Keratinocyte (primary cell): ENCODE measurements around the gene STARD3. TPM values are rescaled to one million over a fixed set of nuclear protein-coding genes. Genes with fewer than 3 reads are reported as not detected.

ENCODE experiments used
- DNase-seq: peaks from one replicate; pipeline ENCODE4 v3.0.0-alpha.2; 2011; ENCODE audit warnings: low read depth, missing footprints, low spot score
- FAIRE-seq: peaks from 2 replicates; lab custom pipeline; 2011; peaks lifted over from hg19 to GRCh38; lab: Jason Lieb, UNC
- H2AFZ ChIP-seq: 2 replicates; pipeline ENCODE4 v1.6.0; 2012; ENCODE audit warnings: low read length, control low read depth, inconsistent platforms; ENCODE audit not compliant: control insufficient read depth
- H3K27ac ChIP-seq: 2 replicates; pipeline ENCODE4 v1.5.1; 2011; ENCODE audit warnings: low read length; ENCODE audit not compliant: control insufficient read depth, insufficient read depth
- H3K27me3 ChIP-seq: 3 replicates; pipeline ENCODE4 v1.6.0; 2011; ENCODE audit warnings: low read length; ENCODE audit not compliant: control insufficient read depth, insufficient read depth; ENCODE audit errors: extremely low read depth
- H3K36me3 ChIP-seq, 2 experiments: 2 replicates in 1 of 2; 3 replicates in 1 of 2; pipeline ENCODE4 v1.5.1; 2011; ENCODE audit warnings: low read length in 2 of 2, mild to moderate bottlenecking in 1 of 2; ENCODE audit not compliant: control insufficient read depth in 2 of 2, insufficient read depth in 2 of 2; ENCODE audit errors: extremely low read depth in 1 of 2
- H3K4me1 ChIP-seq: 3 replicates; pipeline ENCODE4 v1.5.1; 2011; ENCODE audit warnings: low read length; ENCODE audit not compliant: control insufficient read depth, insufficient read depth; ENCODE audit errors: extremely low read depth
- H3K4me2 ChIP-seq: 3 replicates; pipeline ENCODE4 v1.6.0; 2011; ENCODE audit warnings: low read depth, low read length; ENCODE audit not compliant: control insufficient read depth, insufficient read depth; ENCODE audit errors: extremely low read depth
- H3K4me3 ChIP-seq, 3 experiments: fragments of 200-600 bp in 1 of 3; sonication (generic) in 1 of 3; 2 replicates in 2 of 3; 3 replicates in 1 of 3; pipeline ENCODE4 v1.5.1; 2011 to 2016; ENCODE audit warnings: low read length in 3 of 3, mild to moderate bottlenecking in 3 of 3, control low read depth in 2 of 3, inconsistent platforms in 1 of 3, low read depth in 1 of 3, mixed read lengths in 1 of 3, mixed run types in 1 of 3, moderate library complexity in 1 of 3; ENCODE audit not compliant: control insufficient read depth in 2 of 3, insufficient read depth in 2 of 3; ENCODE audit errors: extremely low read depth in 1 of 3
- H3K79me2 ChIP-seq: 2 replicates; pipeline ENCODE4 v1.6.0; 2012; ENCODE audit warnings: low read length; ENCODE audit not compliant: control insufficient read depth, insufficient read depth
- H3K9ac ChIP-seq: 3 replicates; pipeline ENCODE4 v1.6.0; 2011; ENCODE audit warnings: low read length; ENCODE audit not compliant: control insufficient read depth, insufficient read depth; ENCODE audit errors: extremely low read depth
- H3K9me1 ChIP-seq: 3 replicates; pipeline ENCODE4 v1.6.0; 2011; ENCODE audit warnings: low read length; ENCODE audit not compliant: control insufficient read depth, insufficient read depth; ENCODE audit errors: extremely low read depth
- H3K9me3 ChIP-seq: 2 replicates; pipeline ENCODE4 v1.5.1; 2012; ENCODE audit warnings: low read depth, low read length; ENCODE audit not compliant: control insufficient read depth
- H4K20me1 ChIP-seq: 3 replicates; pipeline ENCODE4 v1.6.0; 2011; ENCODE audit warnings: low read length; ENCODE audit not compliant: control insufficient read depth, insufficient read depth; ENCODE audit errors: extremely low read depth
- EZH2 ChIP-seq: IDR thresholded peaks from one replicate; pipeline ENCODE4 v1.6.1; 2012; ENCODE audit warnings: inconsistent platforms, mild to moderate bottlenecking, low read length, moderate library complexity
- dilution Hi-C: fragments of 300-500 bp; cut with MboI; formaldehyde crosslinking; loops from one replicate; pipeline ENCODE4 v1.7.0; 2020; ENCODE audit warnings: low sequenced_read_pairs; ENCODE audit not compliant: extremely low pct_ligation_motif_present
- polyA plus RNA-seq, 5 experiments: library from polyadenylated mRNA; depleted of rRNA in 3 of 5; stranded (reverse) in 3 of 5; stranded (forward) in 1 of 5; unstranded in 1 of 5; fragments of >200 nt; gene quantifications; 1 replicate in 1 of 5; 2 replicates in 3 of 5; 3 replicates in 1 of 5; pipeline versions ENCODE4 v1.2.1 to v1.2.3, GENCODE V29; 2011 to 2012; ENCODE audit warnings: missing spikeins in 2 of 5, low read depth in 1 of 5, low replicate concordance in 1 of 5
- TF ChIP-seq, protein P1 (sequence below), 3 experiments: IDR thresholded peaks in 1 of 3; conservative IDR thresholded peaks in 1 of 3; optimal IDR thresholded peaks in 1 of 3; 2 replicates in 2 of 3; 3 replicates in 1 of 3; pipeline versions ENCODE3 to v1.5.1; 2011; ENCODE audit warnings: low read length in 3 of 3, mild to moderate bottlenecking in 3 of 3, moderate library complexity in 2 of 3, control low read depth in 1 of 3, inconsistent platforms in 1 of 3; ENCODE audit not compliant: insufficient read depth in 2 of 3; ENCODE audit errors: extremely low read depth in 1 of 3

The STARD3 gene
- polyA plus RNA-seq, 1 donor (not counting 4 experiments of a cell fraction or from before 2014, with no cell fraction given): 29.0 TPM

DNA sequence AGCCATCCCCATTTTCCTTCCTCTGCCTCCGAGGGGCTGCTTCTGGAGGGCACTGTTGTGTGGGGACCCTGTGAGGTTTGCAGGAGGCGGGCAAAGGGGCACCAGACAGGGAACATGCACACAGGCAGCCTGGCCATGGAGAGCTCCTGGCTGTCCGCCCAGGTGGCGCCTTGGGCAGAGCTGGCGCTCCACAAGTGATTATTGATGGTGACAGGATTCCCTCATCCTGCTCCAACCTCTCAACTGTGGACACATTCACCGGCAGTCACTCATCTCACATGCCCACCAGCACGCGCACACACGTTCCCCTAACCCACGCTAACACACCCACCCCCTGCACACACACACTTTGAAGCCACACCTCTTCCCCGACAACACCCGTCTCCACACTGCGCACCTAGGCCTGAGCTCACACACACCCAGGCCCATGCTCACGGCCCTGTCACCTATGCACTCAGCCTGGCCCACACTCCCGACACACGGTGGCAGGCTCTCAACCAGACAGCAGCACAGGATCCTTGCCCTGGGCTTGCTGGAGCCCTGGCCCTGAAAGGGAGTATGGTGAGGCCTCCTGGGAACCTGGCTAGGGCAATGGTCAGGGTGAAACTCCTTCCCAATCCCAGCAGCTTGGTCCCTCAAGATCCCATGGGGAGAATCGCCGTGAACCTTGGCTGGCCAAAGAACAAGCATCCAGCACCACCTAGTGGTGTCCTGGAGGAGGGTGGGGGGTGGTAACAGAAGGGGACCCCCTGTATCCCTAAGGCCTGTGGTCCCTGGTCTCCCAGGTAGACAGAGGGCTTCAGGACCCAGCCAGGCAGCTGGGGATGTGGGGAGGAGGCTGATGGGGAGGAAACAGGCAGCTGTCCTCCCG lies 34.9 kb downstream of the STARD3 start:
- Histone ChIP-seq H3K79me2 (no peaks in the 10 kb centered on the region), H3K4me1 (peaks cover 3% of the 10 kb centered on the region), H3K9me3 (no peaks in the 10 kb centered on the region), H4K20me1 (no peaks in the 10 kb centered on the region), H3K9ac (no peak overlapping the region), H3K4me3 (no peak overlapping the region), H3K27ac (no peak overlapping the region), H3K4me2 (no peak overlapping the region), H3K27me3 (peaks cover 31% of the 10 kb centered on the region), H3K9me1 (no peaks in the 10 kb centered on the region), H2AFZ (no peak overlapping the region), H3K36me3 (no peaks in the 10 kb centered on the region)
- DNase-seq: no peak
- TF ChIP-seq, protein P1, sequence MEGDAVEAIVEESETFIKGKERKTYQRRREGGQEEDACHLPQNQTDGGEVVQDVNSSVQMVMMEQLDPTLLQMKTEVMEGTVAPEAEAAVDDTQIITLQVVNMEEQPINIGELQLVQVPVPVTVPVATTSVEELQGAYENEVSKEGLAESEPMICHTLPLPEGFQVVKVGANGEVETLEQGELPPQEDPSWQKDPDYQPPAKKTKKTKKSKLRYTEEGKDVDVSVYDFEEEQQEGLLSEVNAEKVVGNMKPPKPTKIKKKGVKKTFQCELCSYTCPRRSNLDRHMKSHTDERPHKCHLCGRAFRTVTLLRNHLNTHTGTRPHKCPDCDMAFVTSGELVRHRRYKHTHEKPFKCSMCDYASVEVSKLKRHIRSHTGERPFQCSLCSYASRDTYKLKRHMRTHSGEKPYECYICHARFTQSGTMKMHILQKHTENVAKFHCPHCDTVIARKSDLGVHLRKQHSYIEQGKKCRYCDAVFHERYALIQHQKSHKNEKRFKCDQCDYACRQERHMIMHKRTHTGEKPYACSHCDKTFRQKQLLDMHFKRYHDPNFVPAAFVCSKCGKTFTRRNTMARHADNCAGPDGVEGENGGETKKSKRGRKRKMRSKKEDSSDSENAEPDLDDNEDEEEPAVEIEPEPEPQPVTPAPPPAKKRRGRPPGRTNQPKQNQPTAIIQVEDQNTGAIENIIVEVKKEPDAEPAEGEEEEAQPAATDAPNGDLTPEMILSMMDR (optimal IDR thresholded peaks at IDR 0.05 in 1 of 3, IDR thresholded peaks at IDR 0.05 in 1 of 3, conservative IDR thresholded peaks at IDR 0.05 in 1 of 3; ENCODE audit: extremely low read depth in 1 of 3, insufficient read depth in 2 of 3, low read length in 3 of 3): peak; percentile 56 to 71 (median 65)
- TF ChIP-seq EZH2: no peak
- dilution Hi-C loops: no loop called here
- FAIRE-seq: no peak

DNA sequence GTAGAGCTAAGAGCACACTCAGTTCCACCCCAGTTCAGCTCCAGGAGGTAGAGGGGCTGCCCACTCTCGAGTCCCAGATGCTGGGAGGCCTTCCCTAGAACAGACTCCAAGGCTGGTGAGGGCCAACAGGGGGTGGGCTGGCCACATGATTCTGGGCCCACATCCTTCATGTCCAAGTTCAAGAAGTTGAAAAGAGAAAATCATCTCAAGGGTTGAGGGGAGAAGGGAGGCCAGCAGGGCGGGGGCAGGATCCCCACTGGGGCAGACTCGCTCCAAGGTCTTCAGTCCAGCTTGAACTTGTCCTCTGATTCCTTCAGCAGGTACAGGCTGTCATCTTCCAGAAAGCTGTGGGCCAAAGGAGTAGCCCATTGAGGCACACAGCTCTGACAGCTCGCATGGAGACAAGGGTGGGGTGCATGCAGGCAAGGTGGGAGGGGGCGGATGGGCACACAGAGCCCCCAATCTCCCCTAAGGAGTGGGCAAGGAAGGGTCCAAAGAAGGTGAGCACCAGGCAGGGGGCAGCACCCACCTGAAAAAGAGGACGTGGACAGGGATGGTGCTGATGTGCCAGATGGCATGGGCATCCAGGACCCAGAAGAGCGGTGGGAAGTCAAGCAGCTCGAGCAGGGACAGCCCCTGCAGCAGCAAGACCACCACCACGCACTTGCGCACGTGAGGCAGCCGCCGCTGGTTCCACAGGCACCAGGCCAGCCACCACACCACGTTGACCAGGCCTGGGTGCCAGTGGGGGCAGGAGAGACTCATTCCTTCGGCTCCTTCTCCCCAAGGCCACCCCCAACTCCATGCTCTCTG lies 35.8 kb downstream of the STARD3 start:
- TF ChIP-seq, protein P1 (optimal IDR thresholded peaks at IDR 0.05 in 1 of 3, IDR thresholded peaks at IDR 0.05 in 1 of 3, conservative IDR thresholded peaks at IDR 0.05 in 1 of 3; ENCODE audit: extremely low read depth in 1 of 3, insufficient read depth in 2 of 3, low read length in 3 of 3): no peak
- TF ChIP-seq EZH2: no peak
- no peak overlapping the region for H3K27ac ChIP-seq

More for the DNA sequence above, 35.8 kb downstream of the STARD3 start:
- no peak overlapping the region for H2AFZ ChIP-seq
- no peaks in the 10 kb centered on the region for H3K36me3 ChIP-seq
- H3K4me1 ChIP-seq: peaks cover 3% of the 10 kb centered on the region
- dilution Hi-C loops: no loop called here
- H3K27me3 ChIP-seq: peaks cover 25% of the 10 kb centered on the region
- DNase-seq: no peak
- no peak overlapping the region for H3K4me3 ChIP-seq
- no peaks in the 10 kb centered on the region for H3K79me2 ChIP-seq
- H3K9me1 ChIP-seq: no peaks in the 10 kb centered on the region
- no peaks in the 10 kb centered on the region for H4K20me1 ChIP-seq
- no peak for FAIRE-seq
- H3K9me3 ChIP-seq: no peaks in the 10 kb centered on the region
- no peak overlapping the region for H3K4me2 ChIP-seq
- H3K9ac ChIP-seq: no peak overlapping the region
